Esophagus squamous epithelium (tissue), 5 donors: Measurements from ENCODE around the gene STAP2. TPM values are rescaled to one million over a fixed set of nuclear protein-coding genes. Genes with fewer than 3 reads are reported as not detected.

Experiments used
- DNase-seq: peaks from one replicate; lab custom pipeline; 2025; lab: John Stamatoyannopoulos, UW
- H3K27ac ChIP-seq, 4 donors: fragments of 200-600 bp; sonication (generic); one replicate each; pipeline ENCODE4 v1.5.1; 2016 to 2019; ENCODE audit warnings: mild to moderate bottlenecking in 1 of 4
- H3K27me3 ChIP-seq, 4 donors: fragments of 200-600 bp; sonication (generic); 1 replicate in 3 of 4; 2 replicates in 1 of 4; pipeline versions ENCODE4 v1.5.1 to v1.6.0; 2017 to 2021; ENCODE audit warnings: antibody characterized with exemption in 1 of 4
- H3K36me3 ChIP-seq, 3 donors: fragments of 200-600 bp; sonication (generic); one replicate each; pipeline ENCODE4 v1.5.1; 2016 to 2019
- H3K4me1 ChIP-seq, 3 donors: fragments of 200-600 bp; sonication (generic); one replicate each; pipeline ENCODE4 v1.5.1; 2017 to 2019
- H3K4me3 ChIP-seq, 4 donors: fragments of 200-600 bp; sonication (generic); 1 replicate in 3 of 4; 2 replicates in 1 of 4; pipeline ENCODE4 v1.5.1; 2016 to 2019; ENCODE audit warnings: mild to moderate bottlenecking in 2 of 4, moderate library complexity in 1 of 4
- H3K9me3 ChIP-seq, 3 donors: fragments of 200-600 bp; sonication (generic); one replicate each; pipeline ENCODE4 v1.5.1; 2016 to 2019
- POLR2A ChIP-seq, 4 donors: fragments of 450-650 bp; IDR thresholded peaks; one replicate each; pipeline ENCODE4 v1.6.1; 2017; ENCODE audit warnings: antibody characterized with exemption in 4 of 4, mild to moderate bottlenecking in 4 of 4, moderate library complexity in 3 of 4
- WGBS, 2 donors: methylation state at CpG; one replicate each; pipeline ENCODE4 v1.1.5; 2018; 5-methylcytosine and 5-hydroxymethylcytosine counted together
- intact Hi-C: fragments of 100-400 bp; cut with DNase I; formaldehyde crosslinking; loops from one replicate; pipeline ENCODE4 v1.15.0; 2022
- total RNA-seq, 4 donors: library from RNA; depleted of rRNA; stranded (reverse); fragments of >200 nt; gene quantifications; one replicate each; pipeline ENCODE4 v1.1.0, GENCODE V29; 2016
- TF ChIP-seq, protein P1 (sequence below), 6 experiments: fragments of 450-650 bp in 4 of 6; fragments of 200-600 bp in 2 of 6; sonication (generic) in 2 of 6; IDR thresholded peaks; one replicate each; pipeline ENCODE4 v1.5.1; 2016 to 2019; ENCODE audit warnings: antibody characterized with exemption in 6 of 6, mild to moderate bottlenecking in 4 of 6, moderate library complexity in 4 of 6
- donor health status: DM: yes; HTN: yes; CAD: no.

STAP2 gene, protein sequence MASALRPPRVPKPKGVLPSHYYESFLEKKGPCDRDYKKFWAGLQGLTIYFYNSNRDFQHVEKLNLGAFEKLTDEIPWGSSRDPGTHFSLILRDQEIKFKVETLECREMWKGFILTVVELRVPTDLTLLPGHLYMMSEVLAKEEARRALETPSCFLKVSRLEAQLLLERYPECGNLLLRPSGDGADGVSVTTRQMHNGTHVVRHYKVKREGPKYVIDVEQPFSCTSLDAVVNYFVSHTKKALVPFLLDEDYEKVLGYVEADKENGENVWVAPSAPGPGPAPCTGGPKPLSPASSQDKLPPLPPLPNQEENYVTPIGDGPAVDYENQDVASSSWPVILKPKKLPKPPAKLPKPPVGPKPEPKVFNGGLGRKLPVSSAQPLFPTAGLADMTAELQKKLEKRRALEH
- total RNA-seq = 100 to 1,000 TPM in 1 of 4 donors, 10 to 100 TPM in 3; 61.4 to 131 (median 82.5) TPM

DNA sequence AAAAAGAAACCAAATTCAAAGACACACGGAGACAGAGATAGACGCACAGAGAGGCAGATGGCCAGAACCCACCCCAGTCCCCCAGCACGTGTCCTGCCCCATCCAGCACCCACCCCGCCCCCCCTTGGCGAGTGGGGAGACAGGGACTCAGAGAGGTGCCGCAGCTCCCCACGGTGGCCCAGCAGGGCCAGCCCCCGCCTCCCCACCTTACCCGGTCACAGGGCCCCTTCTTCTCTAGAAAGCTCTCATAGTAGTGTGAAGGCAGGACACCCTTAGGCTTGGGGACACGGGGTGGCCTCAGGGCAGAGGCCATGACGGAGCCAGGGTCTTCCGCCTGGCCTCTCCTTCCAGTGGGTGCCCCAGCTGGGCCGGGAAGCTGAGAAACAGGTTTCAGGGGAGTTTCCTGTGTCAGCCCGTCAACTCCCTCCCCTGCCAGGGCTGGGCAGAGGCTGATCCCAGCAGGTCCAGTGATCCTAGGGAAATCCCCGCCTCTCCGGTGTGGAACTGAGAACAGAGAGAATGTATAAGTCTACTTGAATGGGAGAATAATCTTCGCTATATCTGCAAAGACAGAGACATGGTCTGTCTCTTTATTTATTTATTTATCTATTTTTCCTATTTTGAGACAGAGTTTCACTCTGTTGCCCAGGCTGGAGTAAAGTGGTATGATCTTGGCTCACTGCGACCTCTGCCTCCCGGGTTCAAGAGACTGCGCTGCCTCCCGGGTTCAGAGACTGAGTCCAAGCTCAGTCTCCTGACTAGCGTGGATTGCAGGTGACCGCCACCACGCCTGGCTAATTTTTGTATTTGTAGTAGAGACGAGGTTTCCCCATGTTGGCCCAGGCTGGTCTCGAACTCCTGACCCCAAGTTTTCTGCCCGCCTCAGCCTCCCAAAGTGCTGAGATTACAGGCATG lies at the start of gene STAP2:
Gene STAP2, minus strand, starts transcription at position 387 of the 915 bp plus-strand sequence. Its CDS starts 74 bp downstream, at position 313.
- WGBS, 2 donors = 29 to 39% methylated on average over 20 to 25 of the region's 27 CpGs
- intact Hi-C loops = no loop called here

DNA sequence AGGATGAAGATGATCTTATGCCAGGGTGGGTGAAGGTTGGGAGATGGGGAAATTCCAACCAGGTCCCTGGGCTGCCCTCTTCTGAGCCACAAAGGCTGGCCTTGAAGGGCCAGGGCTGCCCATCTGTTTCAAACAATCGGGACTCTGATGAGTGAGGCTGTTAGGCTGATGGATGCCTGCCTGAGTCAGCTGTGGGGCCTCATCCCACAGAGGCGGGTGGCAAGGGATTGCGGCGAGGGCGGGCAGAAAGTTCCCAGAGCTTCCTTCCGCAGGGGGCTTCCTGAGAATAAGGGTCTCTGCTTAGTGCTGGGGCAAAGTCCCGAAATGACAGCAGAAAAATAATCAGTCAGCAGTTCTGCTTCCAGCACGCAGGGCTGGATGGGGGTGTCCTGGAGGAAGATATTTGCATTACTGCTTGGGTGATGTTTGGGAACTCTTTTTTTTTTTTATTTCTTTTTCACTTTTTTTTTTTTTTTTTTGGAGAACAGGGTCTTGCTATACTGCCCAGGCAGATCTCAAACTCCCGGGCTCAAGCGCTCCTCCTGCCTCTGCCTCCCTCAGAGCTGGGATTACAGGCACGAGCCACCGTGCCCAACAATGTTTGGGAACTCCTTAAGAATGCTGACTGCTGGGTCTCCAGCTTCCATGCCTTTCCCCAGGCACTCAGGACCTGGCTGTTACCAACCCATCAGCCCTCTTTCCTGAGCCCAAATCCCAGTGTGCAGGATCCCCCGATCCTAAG lies 47.6 kb upstream of the STAP2 start:
- WGBS, 2 donors = 81 to 90% methylated on average over 9 to 13 of the region's 13 CpGs
- Histone ChIP-seq H3K36me3 (peaks cover 0 to 60% (median 12%) of the 10 kb centered on the region in 3 donors), H3K4me3 (no peak overlapping the region), H3K4me1 (peaks cover 35 to 77% (median 36%) of the 10 kb centered on the region in 3 donors), H3K27ac (peak overlapping the region in 1 of 4 donors; percentile 17), H3K9me3 (no peaks in the 10 kb centered on the region), H3K27me3 (no peaks in the 10 kb centered on the region)
- DNase-seq = no peak
- intact Hi-C loops = no loop called here
- no peak for TF ChIP-seq POLR2A (IDR thresholded peaks at IDR 0.05)
- TF ChIP-seq, protein P1, sequence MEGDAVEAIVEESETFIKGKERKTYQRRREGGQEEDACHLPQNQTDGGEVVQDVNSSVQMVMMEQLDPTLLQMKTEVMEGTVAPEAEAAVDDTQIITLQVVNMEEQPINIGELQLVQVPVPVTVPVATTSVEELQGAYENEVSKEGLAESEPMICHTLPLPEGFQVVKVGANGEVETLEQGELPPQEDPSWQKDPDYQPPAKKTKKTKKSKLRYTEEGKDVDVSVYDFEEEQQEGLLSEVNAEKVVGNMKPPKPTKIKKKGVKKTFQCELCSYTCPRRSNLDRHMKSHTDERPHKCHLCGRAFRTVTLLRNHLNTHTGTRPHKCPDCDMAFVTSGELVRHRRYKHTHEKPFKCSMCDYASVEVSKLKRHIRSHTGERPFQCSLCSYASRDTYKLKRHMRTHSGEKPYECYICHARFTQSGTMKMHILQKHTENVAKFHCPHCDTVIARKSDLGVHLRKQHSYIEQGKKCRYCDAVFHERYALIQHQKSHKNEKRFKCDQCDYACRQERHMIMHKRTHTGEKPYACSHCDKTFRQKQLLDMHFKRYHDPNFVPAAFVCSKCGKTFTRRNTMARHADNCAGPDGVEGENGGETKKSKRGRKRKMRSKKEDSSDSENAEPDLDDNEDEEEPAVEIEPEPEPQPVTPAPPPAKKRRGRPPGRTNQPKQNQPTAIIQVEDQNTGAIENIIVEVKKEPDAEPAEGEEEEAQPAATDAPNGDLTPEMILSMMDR (IDR thresholded peaks at IDR 0.05) = peak in 1 of 6 experiments; percentile 6

More for the DNA sequence above, at the start of gene STAP2:
- no peaks in the 10 kb centered on the region for H3K27me3 ChIP-seq
- H3K9me3 ChIP-seq = no peaks in the 10 kb centered on the region
- H3K4me3 ChIP-seq = peak within 1 kb of the TSS; percentile 50 to 69 (median 60)
- DNase-seq = no peak
- H3K27ac ChIP-seq = peak within 1 kb of the TSS; percentile 87 to 96 (median 93)
- TF ChIP-seq, protein P1 (IDR thresholded peaks at IDR 0.05) = no peak
- TF ChIP-seq POLR2A (IDR thresholded peaks at IDR 0.05) = peak in 1 of 4 donors; percentile 47
- peaks cover 0 to 4% (median 0%) of the 10 kb centered on the region in 3 donors for H3K36me3 ChIP-seq
- peaks cover 5 to 33% (median 10%) of the 10 kb centered on the region in 3 donors for H3K4me1 ChIP-seq

DNA sequence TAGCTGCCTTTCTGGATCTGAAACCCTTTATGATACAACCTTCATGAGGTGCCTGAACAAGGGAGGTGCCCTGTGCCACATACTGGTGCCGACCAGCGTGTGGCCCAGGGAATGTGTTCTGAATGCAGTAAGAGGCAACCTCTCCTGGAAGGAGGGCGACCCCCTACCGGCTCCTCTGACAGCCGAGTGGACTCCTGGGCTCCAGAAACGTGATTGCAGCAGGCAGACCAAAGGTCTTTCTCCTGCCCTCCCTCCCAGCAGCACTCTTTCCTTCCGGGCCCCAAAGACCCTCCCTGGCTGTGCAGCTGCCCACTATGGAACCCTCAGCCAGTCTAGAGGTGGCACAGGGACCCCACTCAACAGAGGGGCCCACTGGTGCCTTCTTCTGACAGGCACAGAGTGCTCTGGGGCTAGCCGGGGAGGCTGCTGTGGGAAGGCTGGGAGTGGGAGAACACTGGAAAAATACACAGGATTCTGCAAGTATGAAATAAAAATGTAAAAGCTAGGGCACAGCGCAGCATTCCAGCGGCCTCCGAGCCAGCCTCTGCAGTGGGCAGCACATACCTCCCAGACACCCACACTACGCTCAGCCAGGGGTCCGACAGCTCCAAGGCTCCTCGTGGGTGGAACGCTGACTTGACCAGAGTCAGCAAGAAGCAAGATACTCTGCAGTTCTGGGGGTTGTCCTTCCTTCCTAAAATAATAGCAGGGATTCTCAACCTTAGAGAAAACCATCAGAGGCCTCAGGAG lies 46.8 kb upstream of the STAP2 start:
- peak overlapping the region in 1 of 4 donors; percentile 17 for H3K27ac ChIP-seq
- intact Hi-C loops = no loop called here
- no peak overlapping the region for H3K4me3 ChIP-seq
- H3K9me3 ChIP-seq = no peaks in the 10 kb centered on the region
- peaks cover 30 to 77% (median 32%) of the 10 kb centered on the region in 3 donors for H3K4me1 ChIP-seq
- H3K36me3 ChIP-seq = peaks cover 0 to 60% (median 12%) of the 10 kb centered on the region in 3 donors
- TF ChIP-seq, protein P1 (IDR thresholded peaks at IDR 0.05) = no peak
- no peak for TF ChIP-seq POLR2A (IDR thresholded peaks at IDR 0.05)
- 83 to 89% methylated on average over 13 of the region's 15 CpGs for WGBS, 2 donors
- no peak for DNase-seq
- no peaks in the 10 kb centered on the region for H3K27me3 ChIP-seq

DNA sequence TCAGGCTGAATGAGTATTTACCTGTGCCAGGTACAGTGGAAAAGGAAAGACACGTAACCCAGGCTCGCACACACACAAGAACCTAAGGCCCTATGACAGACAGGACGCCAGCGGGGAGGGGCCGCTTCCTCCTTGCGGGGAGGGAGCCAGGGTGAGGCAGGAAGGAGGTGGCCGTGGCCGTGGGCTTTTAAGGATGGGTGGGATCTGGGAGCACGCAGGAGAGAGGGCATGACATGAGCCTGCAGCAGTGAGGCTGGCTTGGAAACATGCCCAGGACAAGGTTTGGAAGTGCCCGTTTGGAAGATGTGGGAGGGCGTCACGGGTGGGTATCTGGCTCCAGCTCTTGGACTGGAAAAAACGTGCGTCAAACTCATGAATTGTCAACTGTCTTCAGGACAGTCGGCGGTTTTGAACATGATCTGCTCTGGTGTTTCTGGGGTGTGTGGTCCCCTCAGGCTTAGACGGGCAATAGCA lies 41.7 kb upstream of the STAP2 start:
- Histone ChIP-seq H3K36me3 (peaks cover 0 to 23% (median 8%) of the 10 kb centered on the region in 3 donors), H3K9me3 (no peaks in the 10 kb centered on the region), H3K27ac (peak overlapping the region; percentile 92 to 97 (median 92)), H3K4me3 (peak overlapping the region in 3 of 4 donors; percentile 16 to 44 (median 23)), H3K4me1 (peaks cover 47 to 77% (median 56%) of the 10 kb centered on the region in 3 donors), H3K27me3 (no peaks in the 10 kb centered on the region)
- DNase-seq = no peak
- TF ChIP-seq, protein P1 (IDR thresholded peaks at IDR 0.05) = no peak
- no peak for TF ChIP-seq POLR2A (IDR thresholded peaks at IDR 0.05)
- WGBS, 2 donors = 13 to 17% methylated on average over 11 to 13 of the region's 17 CpGs
- intact Hi-C loops = no loop called here
